HG03025 (cell line): Measurements from ENCODE around the gene CARD19.

ENCODE experiments used
- ATAC-seq: cut with Tn5 transposase; IDR thresholded peaks from one replicate; pipeline ENCODE4 v1.9.1; 2021; ENCODE audit warnings: mild to moderate bottlenecking, moderate library complexity; ENCODE audit not compliant: unreplicated experiment, low FRiP score

The CARD19 gene

DNA sequence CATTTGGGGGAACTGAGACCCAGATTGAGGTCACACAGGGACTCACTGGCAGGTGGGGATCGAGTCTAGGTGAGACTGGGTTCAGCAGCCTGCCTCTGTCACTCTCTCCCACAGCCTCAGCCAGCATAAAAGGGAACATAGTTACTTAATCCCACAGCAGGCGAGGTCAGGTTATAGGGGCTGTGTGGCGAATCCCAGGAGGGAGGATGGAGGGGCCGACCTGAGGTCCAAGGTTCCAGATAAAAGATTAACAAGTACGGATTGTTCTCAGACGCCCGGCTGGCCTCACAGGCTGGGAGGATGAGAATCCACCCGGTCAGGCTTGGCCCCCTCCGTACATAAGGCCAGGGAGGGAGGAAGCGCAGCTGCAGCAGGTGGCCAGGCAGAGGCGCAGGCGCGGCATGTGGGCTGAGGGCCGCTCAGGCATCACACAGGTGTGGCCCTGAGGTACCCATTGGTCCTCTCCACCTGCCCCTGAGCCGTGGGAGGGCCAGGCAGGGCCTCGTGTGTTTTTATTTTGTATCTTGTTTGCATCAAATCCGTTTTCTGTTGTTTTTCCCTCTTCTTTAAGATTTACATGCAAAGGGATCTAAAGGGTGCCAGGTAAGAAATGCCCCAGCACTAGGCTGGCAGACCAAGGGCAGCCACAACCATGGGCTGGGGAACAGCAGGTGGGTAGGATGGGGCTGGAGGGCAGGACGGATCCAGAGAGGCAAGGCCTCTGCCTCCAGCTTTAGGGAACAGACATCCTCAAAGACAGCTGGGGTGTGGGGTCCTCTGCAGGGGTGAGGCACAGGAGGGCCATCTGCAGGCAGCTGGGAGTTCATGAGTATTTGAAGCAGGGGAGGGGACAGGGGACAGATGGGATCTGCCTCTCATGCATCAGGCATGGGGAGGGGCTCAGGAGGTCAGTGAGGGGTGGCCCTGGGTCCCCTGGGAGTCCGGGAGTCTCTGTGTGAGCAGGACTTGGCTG, 33.9 kb upstream of the CARD19 start:
- no peak for ATAC-seq

- ATAC-seq: peak; percentile 80
These were observed 31.5 kb upstream of the CARD19 start for GRCh38 chr9:93064392-93065134.

GRCh38 chr9:93065135-93065720, 30.8 kb upstream of the CARD19 start:
- no peak for ATAC-seq

DNA sequence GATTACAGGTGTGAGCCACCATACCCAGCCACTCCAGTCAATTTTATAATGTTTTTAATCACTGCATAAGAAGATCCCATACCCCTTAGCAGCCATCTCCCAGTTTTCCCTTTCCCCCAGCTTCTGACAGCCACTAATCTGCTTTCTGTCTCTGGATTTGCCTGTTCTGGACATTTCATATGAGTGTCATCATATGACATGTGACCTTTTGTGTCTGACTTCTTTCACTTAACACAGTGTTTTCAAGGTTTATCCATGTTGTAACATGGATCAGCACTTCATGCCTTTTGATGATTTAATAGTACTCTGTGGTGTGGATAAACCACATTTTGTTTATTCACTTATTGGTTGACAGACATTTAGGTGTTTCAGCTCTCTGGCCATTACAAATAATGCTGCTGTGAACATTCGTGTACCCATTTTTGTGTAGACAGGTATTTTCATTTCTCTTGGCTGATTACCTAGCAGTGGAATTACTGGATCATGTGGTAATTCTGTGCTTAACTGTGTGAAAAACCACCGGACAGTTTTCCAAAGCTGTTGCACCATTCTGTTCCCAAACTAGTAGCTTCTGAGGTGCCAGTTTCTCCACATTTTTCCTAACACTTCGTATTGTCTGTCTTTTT, 28.9 kb upstream of the CARD19 start:
- ATAC-seq: no peak

DNA sequence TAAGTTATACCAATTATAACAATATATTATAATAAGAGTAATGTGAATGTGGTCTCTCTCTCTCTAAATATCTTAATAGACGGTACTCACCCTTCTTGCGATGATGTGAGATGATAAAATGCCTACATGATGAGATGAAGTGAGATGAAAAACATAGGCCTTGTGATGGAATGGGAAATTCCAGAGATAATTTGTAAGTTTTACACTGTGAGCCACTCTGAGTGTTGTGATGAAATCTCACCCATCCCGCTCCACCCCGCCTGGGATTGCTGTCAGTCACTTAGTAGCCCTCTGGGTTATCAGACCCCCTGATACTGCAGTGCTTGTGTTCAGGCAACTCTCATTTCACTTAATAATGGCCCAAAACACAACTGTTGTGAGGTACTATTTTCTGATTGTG, 27.1 kb upstream of the CARD19 start:
- ATAC-seq: no peak

- no peak for ATAC-seq
These were observed 24.6 kb upstream of the CARD19 start for GRCh38 chr9:93071464-93071863.

GRCh38 chr9:93072383-93072795, 23.6 kb upstream of the CARD19 start:
- no peak for ATAC-seq

DNA sequence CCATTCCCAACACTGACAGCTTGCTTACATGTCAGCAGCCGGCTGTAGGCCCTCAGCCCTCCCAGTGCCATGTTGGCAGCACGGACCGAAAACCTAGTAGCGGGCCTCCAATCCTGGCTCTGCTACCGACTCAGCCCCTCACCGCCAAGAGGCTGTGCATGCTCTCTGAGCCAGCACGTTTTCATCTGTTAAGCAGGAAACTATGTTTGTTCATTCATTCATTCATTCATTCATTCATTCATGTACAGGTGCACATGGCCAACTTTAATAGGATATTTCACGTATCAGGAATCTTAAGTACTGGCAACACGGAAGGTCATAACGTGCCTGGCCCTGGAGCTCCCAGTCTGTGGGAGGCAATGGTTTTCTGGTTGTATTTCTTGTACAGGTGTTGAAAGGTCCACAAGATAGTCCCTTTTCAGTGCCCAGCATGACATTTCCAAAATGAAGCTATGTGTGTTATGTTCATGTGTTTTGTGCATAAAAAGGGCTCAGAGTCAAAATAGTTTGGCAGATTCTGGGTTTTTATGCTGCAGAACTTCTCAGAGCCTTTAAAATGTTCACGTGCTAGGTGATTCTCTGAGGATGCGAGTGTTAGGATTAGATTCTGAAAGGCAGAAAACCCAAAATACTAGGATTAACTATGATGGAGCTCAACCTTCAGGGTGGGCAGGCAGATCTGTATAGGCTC, 19.8 kb upstream of the CARD19 start:
- no peak for ATAC-seq

DNA sequence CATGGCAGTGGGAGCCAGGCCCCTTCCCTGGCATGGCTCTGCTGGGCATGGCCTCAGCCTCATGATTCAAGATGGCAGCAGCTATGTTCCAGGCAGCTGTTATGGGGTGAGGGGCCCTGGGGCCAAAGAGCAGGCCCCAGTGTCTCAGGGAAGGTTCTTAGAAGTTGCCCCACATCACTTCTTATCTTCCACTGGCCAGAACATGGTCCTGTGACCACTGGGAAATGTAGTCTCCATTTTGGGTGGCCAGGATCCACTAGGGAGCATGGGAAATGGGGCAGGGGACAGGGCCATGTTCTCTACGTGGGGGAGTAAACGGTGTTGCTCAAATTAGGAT, 19.3 kb upstream of the CARD19 start:
- ATAC-seq: no peak

DNA sequence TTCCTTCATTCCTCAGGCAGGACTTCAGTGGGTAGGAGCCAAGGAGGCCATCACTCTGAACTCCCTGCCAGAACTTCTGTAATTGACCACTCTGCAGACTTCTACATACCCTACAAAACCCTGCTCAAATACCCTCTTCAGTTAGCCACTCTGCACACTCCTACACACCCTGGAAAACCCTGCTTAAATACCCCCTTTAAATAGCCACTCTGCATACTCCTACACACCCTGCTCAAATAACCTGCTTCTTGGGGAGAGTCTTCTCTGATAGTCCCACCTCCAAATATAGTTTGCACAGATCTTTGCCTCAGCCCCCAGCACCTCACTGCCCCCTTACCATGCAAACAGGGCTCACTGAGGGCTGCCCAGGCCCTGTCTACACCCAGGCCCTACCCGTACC, 18.6 kb upstream of the CARD19 start:
- no peak for ATAC-seq

- no peak for ATAC-seq
These were observed 18.2 kb upstream of the CARD19 start for GRCh38 chr9:93077811-93078210.

GRCh38 chr9:93079371-93079770, 16.6 kb upstream of the CARD19 start:
- ATAC-seq: no peak

DNA sequence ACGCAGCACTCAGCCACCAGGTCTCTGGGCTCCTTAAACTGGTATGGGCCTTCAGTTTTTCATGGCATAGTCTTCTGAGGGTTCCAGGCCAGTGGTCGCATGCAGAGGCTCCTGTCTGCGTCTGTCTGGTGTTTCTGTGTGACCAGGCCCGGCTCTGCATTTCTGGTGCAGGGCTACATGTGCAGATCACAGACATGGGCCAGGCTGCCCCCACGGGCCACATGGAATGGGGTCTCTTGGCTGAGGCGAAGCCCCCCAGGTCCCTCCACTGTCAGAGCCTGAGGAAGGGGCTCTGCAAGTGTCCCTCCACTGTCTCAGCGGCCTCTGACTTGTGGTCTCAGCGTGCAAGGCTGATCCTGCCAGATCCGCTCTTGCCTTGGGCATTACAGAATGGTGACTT, 15.6 kb upstream of the CARD19 start:
- no peak for ATAC-seq

- no peak for ATAC-seq
These were observed 14.9 kb upstream of the CARD19 start for GRCh38 chr9:93081081-93081529.

DNA sequence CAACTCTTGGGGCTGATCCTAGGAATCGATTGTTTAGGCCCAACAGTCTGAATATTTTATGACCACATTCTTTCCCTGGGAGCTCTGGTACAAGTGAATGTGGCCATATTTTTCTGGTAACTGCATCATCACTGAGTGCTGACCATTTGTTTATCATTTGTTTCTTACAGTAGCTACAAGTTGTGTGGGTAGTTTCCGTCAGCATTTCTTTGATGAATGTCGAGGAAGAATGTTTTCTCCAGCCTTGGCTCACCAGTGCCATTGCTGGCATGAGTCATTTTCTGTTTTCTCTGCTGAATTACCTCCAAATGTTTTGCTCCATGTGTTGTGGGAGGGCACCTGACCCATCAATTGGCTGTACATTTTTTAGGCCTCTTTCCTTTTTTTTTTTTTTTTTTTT, 14.1 kb upstream of the CARD19 start:
- no peak for ATAC-seq

GRCh38 chr9:93082841-93083411, 13.1 kb upstream of the CARD19 start:
- ATAC-seq: no peak

GRCh38 chr9:93083592-93084470, 12.2 kb upstream of the CARD19 start:
- ATAC-seq: no peak

DNA sequence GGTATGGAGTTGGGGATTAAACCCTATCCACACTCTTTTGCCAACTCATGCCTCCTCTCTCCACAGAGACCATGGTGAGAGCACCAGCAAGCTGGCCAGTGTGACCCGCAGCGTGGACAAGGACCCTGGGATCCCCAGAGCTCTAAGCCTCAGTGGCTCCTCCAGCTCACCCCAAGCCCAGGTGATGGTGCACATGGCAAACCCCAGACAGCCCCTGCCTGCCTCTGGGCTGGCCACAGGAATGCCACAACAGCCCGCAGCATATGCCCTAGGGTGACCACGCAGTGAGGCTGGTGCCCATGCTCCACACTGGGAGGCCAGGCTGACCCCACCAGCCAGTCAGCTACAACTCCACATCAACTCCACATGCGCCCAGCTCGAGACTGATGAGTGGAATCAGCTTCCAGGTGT, 11.5 kb upstream of the CARD19 start:
- ATAC-seq: no peak

- ATAC-seq: no peak
These were observed 10.3 kb upstream of the CARD19 start for GRCh38 chr9:93085676-93086075.
